OCI-LY7 (cell line): ENCODE results near the gene SCFD2. TPM values are rescaled to one million over a fixed set of nuclear protein-coding genes. Genes with fewer than 3 reads are reported as not detected.
A peak's percentile ranks its signal among the peaks of the same experiment; 100 is the strongest.

Source experiments
- BruUV-seq: library from RNA; stranded (reverse); fragments of 400-500 nt; replicated peaks from 2 replicates; lab custom pipeline; 2021; lab: Mats Ljungman, UMichigan
- CTCF ChIA-PET: fragments of 300-600 bp; sonication (Branson Sonifier 250); formaldehyde crosslinking; loops from one replicate; lab custom pipeline; 2022; ENCODE audit warnings: antibody characterized with exemption; ENCODE audit not compliant: unreplicated experiment; lab: Charles Lee
- POLR2A ChIA-PET: fragments of 300-600 bp; sonication (Branson Sonifier 250); formaldehyde crosslinking; loops from one replicate; lab custom pipeline; 2022; ENCODE audit warnings: antibody characterized with exemption; lab: Charles Lee
- DNase-seq: peaks from one replicate; pipeline ENCODE4 v3.0.0-alpha.2; 2015; ENCODE audit warnings: low spot score
- H2AFZ ChIP-seq: fragments of 200-600 bp; sonication (generic), shearing (Covaris generic); 2 replicates; pipeline ENCODE4 v1.6.1; 2014; ENCODE audit warnings: mild to moderate bottlenecking, antibody characterized with exemption, low read length, moderate library complexity
- H3K27ac ChIP-seq: fragments of 200-600 bp; sonication (generic); 2 replicates; pipeline ENCODE4 v1.5.1; 2014; ENCODE audit warnings: mixed run types, low read depth, mild to moderate bottlenecking, moderate library complexity, low read length, inconsistent platforms; ENCODE audit not compliant: poor library complexity, severe bottlenecking
- H3K36me3 ChIP-seq: fragments of 200-600 bp; sonication (generic); 2 replicates; pipeline ENCODE4 v1.6.1; 2014; ENCODE audit warnings: mild to moderate bottlenecking, antibody characterized with exemption, low read length, moderate library complexity, mixed read lengths; ENCODE audit not compliant: insufficient read depth
- H3K4me1 ChIP-seq: fragments of 200-600 bp; sonication (generic); 2 replicates; pipeline ENCODE4 v1.5.1; 2014; ENCODE audit warnings: mild to moderate bottlenecking, low read length; ENCODE audit not compliant: insufficient read depth, poor library complexity, severe bottlenecking
- H3K4me2 ChIP-seq: fragments of 200-600 bp; sonication (generic); 2 replicates; pipeline ENCODE4 v1.6.1; 2014; ENCODE audit warnings: mild to moderate bottlenecking, low read length
- H3K4me3 ChIP-seq: fragments of 200-600 bp; sonication (generic); 2 replicates; pipeline ENCODE4 v1.5.1; 2014; ENCODE audit warnings: mild to moderate bottlenecking, low read depth, low read length; ENCODE audit not compliant: poor library complexity, severe bottlenecking
- H3K79me2 ChIP-seq: fragments of 200-600 bp; sonication (generic); 2 replicates; pipeline ENCODE4 v1.6.1; 2016; ENCODE audit warnings: low read depth, mild to moderate bottlenecking, low read length, moderate library complexity, mixed read lengths; ENCODE audit not compliant: insufficient read depth
- H3K9me2 ChIP-seq: fragments of 200-600 bp; sonication (generic); 2 replicates; pipeline ENCODE4 v1.6.1; 2016; ENCODE audit warnings: mild to moderate bottlenecking, low read length, mixed read lengths; ENCODE audit not compliant: insufficient read depth
- H3K9me3 ChIP-seq: fragments of 200-600 bp; sonication (generic); 2 replicates; pipeline ENCODE4 v1.6.1; 2014; ENCODE audit warnings: mild to moderate bottlenecking, mixed run types, low read length, mixed read lengths
- H4K20me1 ChIP-seq: fragments of 200-600 bp; sonication (generic); 2 replicates; pipeline ENCODE4 v1.6.1; 2014; ENCODE audit warnings: mild to moderate bottlenecking, antibody characterized with exemption, low read length, moderate library complexity, mixed read lengths; ENCODE audit not compliant: insufficient read depth
- EZH2phosphoT487 ChIP-seq: fragments of 200-600 bp; sonication (generic); IDR thresholded peaks from 2 replicates; pipeline ENCODE4 v1.6.1; 2018; ENCODE audit warnings: low read depth, borderline replicate concordance, mild to moderate bottlenecking, mixed run types, antibody characterized with exemption, low read length, moderate library complexity, mixed read lengths
- intact Hi-C: fragments of 100-400 bp; cut with micrococcal nuclease; formaldehyde crosslinking; loops from one replicate; pipeline ENCODE4 v1.10.0; 2022; ENCODE audit not compliant: unreplicated experiment
- total RNA-seq, 2 experiments: library from RNA; depleted of rRNA in 1 of 2; stranded (reverse); fragments of >200 nt in 1 of 2; shearing (Covaris generic) in 1 of 2; gene quantifications; 2 replicates each; pipeline ENCODE4 v1.2.3, GENCODE V29; 2014 to 2022
- TF ChIP-seq, protein P1 (sequence below): fragments of 200-600 bp; sonication (generic); conservative IDR thresholded peaks from 2 replicates; pipeline ENCODE4 v1.5.1; 2014; ENCODE audit warnings: mild to moderate bottlenecking, antibody characterized with exemption, low read length, moderate library complexity, mixed read lengths

SCFD2 gene
- total RNA-seq, 2 experiments from 2014 or later = 27.2 to 52.0 TPM

- intact Hi-C loops = loop anchor here (10.0 kb wide), 2 partner anchors 343 to 647 kb away; no protein-coding TSS in a partner anchor
- Histone ChIP-seq H3K9me3 (no peaks in the 10 kb centered on the region), H2AFZ (no peak overlapping the region), H3K9me2 (no peaks in the 10 kb centered on the region), H3K4me1 (peaks cover 44% of the 10 kb centered on the region), H4K20me1 (0 out of 2 replicates have a peak, but pooled peaks cover 13% of the 10 kb centered on the region), H3K36me3 (peaks cover 29% of the 10 kb centered on the region), H3K79me2 (peaks cover 93% of the 10 kb centered on the region), H3K27ac (no peak overlapping the region), H3K4me3 (peak overlapping the region; percentile 98), H3K4me2 (peak overlapping the region; percentile 77)
- no peak for DNase-seq
- ChIA-PET POLR2A (no interaction called here), CTCF (no interaction called here)
- no TSS peak for BruUV-seq
- TF ChIP-seq, protein P1, sequence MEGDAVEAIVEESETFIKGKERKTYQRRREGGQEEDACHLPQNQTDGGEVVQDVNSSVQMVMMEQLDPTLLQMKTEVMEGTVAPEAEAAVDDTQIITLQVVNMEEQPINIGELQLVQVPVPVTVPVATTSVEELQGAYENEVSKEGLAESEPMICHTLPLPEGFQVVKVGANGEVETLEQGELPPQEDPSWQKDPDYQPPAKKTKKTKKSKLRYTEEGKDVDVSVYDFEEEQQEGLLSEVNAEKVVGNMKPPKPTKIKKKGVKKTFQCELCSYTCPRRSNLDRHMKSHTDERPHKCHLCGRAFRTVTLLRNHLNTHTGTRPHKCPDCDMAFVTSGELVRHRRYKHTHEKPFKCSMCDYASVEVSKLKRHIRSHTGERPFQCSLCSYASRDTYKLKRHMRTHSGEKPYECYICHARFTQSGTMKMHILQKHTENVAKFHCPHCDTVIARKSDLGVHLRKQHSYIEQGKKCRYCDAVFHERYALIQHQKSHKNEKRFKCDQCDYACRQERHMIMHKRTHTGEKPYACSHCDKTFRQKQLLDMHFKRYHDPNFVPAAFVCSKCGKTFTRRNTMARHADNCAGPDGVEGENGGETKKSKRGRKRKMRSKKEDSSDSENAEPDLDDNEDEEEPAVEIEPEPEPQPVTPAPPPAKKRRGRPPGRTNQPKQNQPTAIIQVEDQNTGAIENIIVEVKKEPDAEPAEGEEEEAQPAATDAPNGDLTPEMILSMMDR = no peak
- TF ChIP-seq EZH2phosphoT487 = no peak
Observed at GRCh38 chr4:53361451-53361850, 4.4 kb downstream of the SCFD2 start.

- no TSS peak for BruUV-seq
- no peaks in the 10 kb centered on the region for H3K9me2 ChIP-seq
- peaks cover 50% of the 10 kb centered on the region for H3K79me2 ChIP-seq
- H3K27ac ChIP-seq = no peak overlapping the region
- no peak for DNase-seq
- H3K4me2 ChIP-seq = no peak overlapping the region
- peaks cover 12% of the 10 kb centered on the region for H3K4me1 ChIP-seq
- POLR2A ChIA-PET = interaction anchor here (0.6 to 1.4 kb wide), 4 partner anchors 23 to 801 kb away, joined by 3 to 7 read pairs (median 3); no protein-coding TSS in a partner anchor
- intact Hi-C loops = no loop called here
- 0 out of 2 replicates have a peak, but pooled peaks cover 3% of the 10 kb centered on the region for H4K20me1 ChIP-seq
- TF ChIP-seq EZH2phosphoT487 = no peak
- TF ChIP-seq, protein P1 = no peak
- H2AFZ ChIP-seq = no peak overlapping the region
- H3K36me3 ChIP-seq = peaks cover 78% of the 10 kb centered on the region
- H3K9me3 ChIP-seq = peaks cover 12% of the 10 kb centered on the region; the same call in 1 of the 2 replicates
- CTCF ChIA-PET = no interaction called here
- no peak overlapping the region for H3K4me3 ChIP-seq
Observed at GRCh38 chr4:53355930-53356521, 9.8 kb downstream of the SCFD2 start.
